ENCODE data around the gene GRIK5.

GRCh38 chr19:42040031-42040430, 30.0 kb downstream of the GRIK5 start:
- TF ChIP-seq CTCF (conservative IDR thresholded peaks at IDR 0.05 in 1 of 2, IDR thresholded peaks at IDR 0.05 in 1 of 2; ENCODE audit: extremely low read depth in 1 of 2, insufficient read depth in 1 of 2, low read depth in 1 of 2, low read length in 2 of 2) (no peak), EZH2 (IDR thresholded peaks at IDR 0.05; ENCODE audit: borderline replicate concordance, low read length) (no peak)
